Measurements from ENCODE around the gene TMEM61. TPM values are rescaled to one million over a fixed set of nuclear protein-coding genes. Genes with fewer than 3 reads are reported as not detected.
"Not testable (repeated sequence)": the region's sequence is repeated elsewhere in the genome, so short reads cannot be mapped to it uniquely, and the experiment has no call there.

The TMEM61 gene
- total RNA-seq, 1 donor from 2014 or later = not detected

- intact Hi-C loops (cut with DNase I) = not testable (repeated sequence)
Measured at GRCh38 chr1:55026682-55027081, 46.3 kb downstream of the TMEM61 start.

GRCh38 chr1:55031098-55031497 lies 50.7 kb downstream of the TMEM61 start:
- DNase-seq (ENCODE audit: low spot score); intact Hi-C loops (cut with DNase I): not testable (repeated sequence)

More at GRCh38 chr1:55026682-55027081, 46.3 kb downstream of the TMEM61 start:
- not testable (repeated sequence) for DNase-seq (ENCODE audit: low spot score)

GRCh38 chr1:55033265-55033614 lies 52.8 kb downstream of the TMEM61 start:
- intact Hi-C loops (cut with DNase I) = no loop called here
- DNase-seq (ENCODE audit: low spot score) = no peak

GRCh38 chr1:55034476-55035133 lies 54.2 kb downstream of the TMEM61 start:
- intact Hi-C loops (cut with DNase I) = no loop called here
- DNase-seq (ENCODE audit: low spot score) = no peak

- DNase-seq (ENCODE audit: low spot score) = no peak
- intact Hi-C loops (cut with DNase I) = no loop called here
Measured at GRCh38 chr1:55035904-55036303, 55.5 kb downstream of the TMEM61 start.

GRCh38 chr1:55037733-55038551 lies 57.5 kb downstream of the TMEM61 start:
- no peak for DNase-seq (ENCODE audit: low spot score)
- intact Hi-C loops (cut with DNase I) = no loop called here

- no peak for DNase-seq (ENCODE audit: low spot score)
- intact Hi-C loops (cut with DNase I) = no loop called here
Measured at GRCh38 chr1:55038552-55038838, 58.1 kb downstream of the TMEM61 start.

- intact Hi-C loops (cut with DNase I) = no loop called here
Measured at GRCh38 chr1:55038974-55039341, 58.5 kb downstream of the TMEM61 start.

GRCh38 chr1:55039342-55040082 lies 59.1 kb downstream of the TMEM61 start, which contains the start of gene PCSK9:
TSS of gene PCSK9 (plus strand) at chr1:55039548. CDS start at chr1:55039838, 290 bp downstream.
- intact Hi-C loops (cut with DNase I) = no loop called here
- DNase-seq (ENCODE audit: low spot score) = no peak

More at GRCh38 chr1:55038974-55039341, 58.5 kb downstream of the TMEM61 start:
- DNase-seq (ENCODE audit: low spot score) = no peak

GRCh38 chr1:55040083-55040932 lies 59.9 kb downstream of the TMEM61 start:
- intact Hi-C loops (cut with DNase I) = no loop called here
- DNase-seq (ENCODE audit: low spot score) = no peak

GRCh38 chr1:55040933-55041494 lies 60.6 kb downstream of the TMEM61 start:
- intact Hi-C loops (cut with DNase I) = no loop called here
- DNase-seq (ENCODE audit: low spot score) = no peak

GRCh38 chr1:55041613-55042012 lies 61.2 kb downstream of the TMEM61 start:
- intact Hi-C loops (cut with DNase I) = no loop called here

More at GRCh38 chr1:55041613-55042012, 61.2 kb downstream of the TMEM61 start:
- no peak for DNase-seq (ENCODE audit: low spot score)

Other genes starting within 250 kb of the TMEM61 start
- 3.8 TPM for gene PARS2, start 216.1 kb upstream of the TMEM61 start, total RNA-seq
- gene TTC22, start 179.3 kb upstream of the TMEM61 start, total RNA-seq = 0.08 TPM
- 40.3 TPM for gene DHCR24, start 93.4 kb upstream of the TMEM61 start, total RNA-seq
- not detected for gene BSND, start 18.3 kb downstream of the TMEM61 start, total RNA-seq
- gene PCSK9, start 58.9 kb downstream of the TMEM61 start, total RNA-seq = not detected
- gene USP24, start 234.7 kb downstream of the TMEM61 start, total RNA-seq = 45.1 TPM

Data from cardiac septum (tissue), 1 donor.